GM23248 (cell line): ENCODE data around the gene MKI67. TPM values are rescaled to one million over a fixed set of nuclear protein-coding genes. Genes with fewer than 3 reads are reported as not detected.

Experiments
- DNase-seq: peaks from one replicate; pipeline ENCODE4 v3.0.0-alpha.2; 2015
- H2AFZ ChIP-seq: fragments of 200-600 bp; sonication (generic); 2 replicates; pipeline ENCODE4 v1.6.1; 2016; ENCODE audit warnings: antibody characterized with exemption
- H3F3A ChIP-seq: fragments of 200-600 bp; sonication (generic); 2 replicates; pipeline ENCODE4 v1.6.1; 2016; ENCODE audit warnings: mild to moderate bottlenecking, antibody characterized with exemption, mixed run types; ENCODE audit not compliant: insufficient read depth
- H3K27ac ChIP-seq: fragments of 200-600 bp; sonication (generic); 2 replicates; pipeline ENCODE4 v1.5.1; 2016; ENCODE audit warnings: mild to moderate bottlenecking
- H3K27me3 ChIP-seq: fragments of 200-600 bp; sonication (generic); replicated peaks from 2 replicates; pipeline ENCODE4 v1.6.1; 2016; ENCODE audit warnings: mild to moderate bottlenecking; ENCODE audit not compliant: insufficient read depth
- H3K36me3 ChIP-seq: fragments of 200-600 bp; sonication (generic); 2 replicates; pipeline ENCODE4 v1.6.1; 2016; ENCODE audit warnings: low read depth, mild to moderate bottlenecking
- H3K4me1 ChIP-seq: fragments of 200-600 bp; sonication (generic); 2 replicates; pipeline ENCODE4 v1.6.1; 2016; ENCODE audit warnings: mild to moderate bottlenecking; ENCODE audit not compliant: insufficient read depth
- H3K4me2 ChIP-seq: fragments of 200-600 bp; sonication (generic); one replicate; pipeline ENCODE4 v1.6.1; 2016; ENCODE audit warnings: mild to moderate bottlenecking; ENCODE audit not compliant: unreplicated experiment
- H3K4me3 ChIP-seq: fragments of 200-600 bp; sonication (generic); 2 replicates; pipeline ENCODE4 v1.5.1; 2016; ENCODE audit warnings: mild to moderate bottlenecking
- H3K79me2 ChIP-seq: fragments of 200-600 bp; sonication (generic); 2 replicates; pipeline ENCODE4 v1.6.1; 2016; ENCODE audit warnings: mild to moderate bottlenecking; ENCODE audit not compliant: insufficient read depth
- H3K9ac ChIP-seq: fragments of 200-600 bp; sonication (generic); 2 replicates; pipeline ENCODE4 v1.6.1; 2016; ENCODE audit warnings: mild to moderate bottlenecking
- H3K9me2 ChIP-seq: fragments of 200-600 bp; sonication (generic); 2 replicates; pipeline ENCODE4 v1.6.1; 2016; ENCODE audit warnings: mixed run types, mild to moderate bottlenecking, moderate library complexity; ENCODE audit not compliant: insufficient read depth
- H3K9me3 ChIP-seq: fragments of 200-600 bp; sonication (generic); one replicate; pipeline ENCODE4 v1.6.1; 2017; ENCODE audit warnings: low read depth
- H4K20me1 ChIP-seq: fragments of 200-600 bp; sonication (generic); 2 replicates; pipeline ENCODE4 v1.6.0; 2016; ENCODE audit not compliant: insufficient read depth
- EZH2 ChIP-seq: fragments of 200-600 bp; sonication (generic); IDR thresholded peaks from 2 replicates; pipeline ENCODE4 v1.6.1; 2018; ENCODE audit warnings: antibody characterized with exemption, mild to moderate bottlenecking; ENCODE audit not compliant: insufficient read depth, poor library complexity, severe bottlenecking
- EZH2phosphoT487 ChIP-seq: fragments of 200-600 bp; sonication (generic); IDR thresholded peaks from 2 replicates; pipeline ENCODE4 v1.6.1; 2018; ENCODE audit warnings: antibody characterized with exemption, moderate library complexity, mild to moderate bottlenecking, low read depth; ENCODE audit not compliant: insufficient read depth
- WGBS, 2 experiments: methylation state at CpG; one replicate each; pipeline ENCODE4 v1.1.6; 2015 to 2017; ENCODE audit warnings: low lambda C conversion rate in 2 of 2, low coverage in 1 of 2; ENCODE audit errors: missing lambda C conversion rate in 2 of 2; 5-methylcytosine and 5-hydroxymethylcytosine counted together
- in situ Hi-C: fragments of 300-500 bp; cut with MboI; formaldehyde crosslinking; loops from 2 replicates; pipeline ENCODE4 v1.15.0; 2020
- polyA plus RNA-seq: library from polyadenylated mRNA; unstranded; fragments of >200 nt; fragmentation: Nextera tagmentation; extraction: Ambion mirVana; gene quantifications from 2 replicates; pipeline ENCODE4 v1.2.1, GENCODE V29; 2016
- total RNA-seq: library from RNA; depleted of rRNA; stranded (reverse); fragments of >200 nt; shearing (Covaris generic); gene quantifications from 2 replicates; pipeline ENCODE4 v1.2.3, GENCODE V29; 2014; rRNA removed

Gene MKI67
- total and polyA plus RNA-seq, 2 experiments from 2014 or later, result 12.2 to 22.5 TPM

DNA sequence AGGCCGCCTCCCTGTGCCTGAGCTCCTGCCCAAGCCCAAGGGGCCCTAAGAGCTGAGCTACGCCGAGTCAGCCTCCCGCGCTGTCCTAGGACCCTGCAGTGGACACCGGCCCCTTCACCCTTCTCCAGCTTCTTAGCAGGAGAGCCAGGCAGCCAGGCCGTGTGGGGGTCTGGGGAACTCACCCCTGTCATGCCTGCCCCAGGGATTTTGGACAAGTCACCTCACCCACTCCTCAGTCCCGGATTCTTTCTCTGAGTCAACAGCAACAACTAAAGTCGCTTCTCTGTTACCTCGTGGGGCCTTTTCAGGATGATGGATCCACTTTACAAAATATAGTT, 79.3 kb downstream of the MKI67 start:
- H3K27ac ChIP-seq, result no peak overlapping the region
- H2AFZ ChIP-seq, result no peak overlapping the region
- H3K9me2 ChIP-seq, result no peaks in the 10 kb centered on the region
- no peaks in the 10 kb centered on the region for H3F3A ChIP-seq
- TF ChIP-seq EZH2phosphoT487 (no peak), EZH2 (no peak)
- H3K9me3 ChIP-seq, result no peaks in the 10 kb centered on the region
- WGBS, 2 experiments, result 84 to 86% methylated on average over 8 to 10 of the region's 10 CpGs
- peaks cover 15% of the 10 kb centered on the region for H3K4me1 ChIP-seq
- DNase-seq, result no peak
- no peak overlapping the region for H3K4me3 ChIP-seq
- H3K27me3 ChIP-seq, result no peaks in the 10 kb centered on the region
- no peak overlapping the region for H3K9ac ChIP-seq
- H3K4me2 ChIP-seq, result no peak overlapping the region
- no peaks in the 10 kb centered on the region for H4K20me1 ChIP-seq
- H3K36me3 ChIP-seq, result no peaks in the 10 kb centered on the region
- in situ Hi-C loops, result no loop called here
- no peaks in the 10 kb centered on the region for H3K79me2 ChIP-seq

Other genes starting within 250 kb of the MKI67 start
- not detected in 2 replicates for gene CLRN3, start 233.5 kb downstream of the MKI67 start, total RNA-seq
- not detected in 2 replicates for gene CLRN3, start 233.5 kb downstream of the MKI67 start, polyA plus RNA-seq
- gene PTPRE, start 219.3 kb downstream of the MKI67 start, total RNA-seq, result 2.7 and 3.0 TPM in 2 replicates
- gene PTPRE, start 219.3 kb downstream of the MKI67 start, polyA plus RNA-seq, result 4.0 and 4.7 TPM in 2 replicates